Measurements from ENCODE around the gene ZNF81. TPM values are rescaled to one million over a fixed set of nuclear protein-coding genes. Genes with fewer than 3 reads are reported as not detected.

ZNF81 gene
- total and polyA plus RNA-seq, 2 of the 4 experiments (the other 2 are of a cell fraction): 2.1 to 4.5 TPM

DNA sequence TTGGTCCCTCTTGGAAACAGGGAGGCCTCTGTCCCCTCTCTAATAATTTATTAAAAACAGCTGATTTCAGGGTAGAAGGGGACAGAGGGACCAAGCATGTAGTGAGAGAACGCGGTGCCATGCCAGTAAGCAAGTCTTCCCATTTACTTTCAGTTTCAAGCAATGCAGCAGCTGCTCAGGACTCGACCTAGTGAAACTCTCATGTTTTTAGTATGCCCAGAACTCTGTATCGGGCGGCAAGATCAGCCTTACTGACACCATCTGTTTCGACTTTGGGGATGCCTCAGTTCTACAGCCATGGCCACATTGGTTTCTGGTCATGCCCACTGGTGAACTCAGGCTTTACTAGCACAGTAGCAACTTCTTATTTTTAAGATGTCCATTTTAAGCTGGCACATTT is 40.6 kb downstream of the ZNF81 start:
- no peak overlapping the region for H4K8ac ChIP-seq (ENCODE audit: low read depth in 2 of 2, low read length in 2 of 2)
- WGBS, 2 experiments (ENCODE audit: extremely low coverage in 2 of 2, insufficient read length in 1 of 2): 80% methylated on average over 2 of the region's 6 CpGs; no CpG with 5 or more reads in 1 of the 2 experiments
- in situ Hi-C loops (cut with MboI; ENCODE audit: low sequenced_read_pairs) (no loop called here), intact Hi-C loops (cut with micrococcal nuclease) (no loop called here), dilution Hi-C loops (cut with HindIII; ENCODE audit: low sequenced_read_pairs, unreplicated experiment) (no loop called here)
- no peaks in the 10 kb centered on the region for H3K4me1 ChIP-seq (ENCODE audit: control insufficient read depth, insufficient read depth, low read length)
- no peak overlapping the region for H3K9ac ChIP-seq (ENCODE audit: low read depth, low read length)
- H2BK15ac ChIP-seq (ENCODE audit: low read depth, low read length): no peak overlapping the region
- no peak for TF ChIP-seq CHD1 (IDR thresholded peaks at IDR 0.05; ENCODE audit: low read depth, low read length)
- no peak for TF ChIP-seq RFX5 (IDR thresholded peaks at IDR 0.05; ENCODE audit: low read depth, low read length)
- no peak for TF ChIP-seq SMC3 (IDR thresholded peaks at IDR 0.05; ENCODE audit: low read depth, low read length)
- TF ChIP-seq MAZ (IDR thresholded peaks at IDR 0.05; ENCODE audit: borderline replicate concordance, low read depth, low read length): no peak
- TF ChIP-seq, protein P1, sequence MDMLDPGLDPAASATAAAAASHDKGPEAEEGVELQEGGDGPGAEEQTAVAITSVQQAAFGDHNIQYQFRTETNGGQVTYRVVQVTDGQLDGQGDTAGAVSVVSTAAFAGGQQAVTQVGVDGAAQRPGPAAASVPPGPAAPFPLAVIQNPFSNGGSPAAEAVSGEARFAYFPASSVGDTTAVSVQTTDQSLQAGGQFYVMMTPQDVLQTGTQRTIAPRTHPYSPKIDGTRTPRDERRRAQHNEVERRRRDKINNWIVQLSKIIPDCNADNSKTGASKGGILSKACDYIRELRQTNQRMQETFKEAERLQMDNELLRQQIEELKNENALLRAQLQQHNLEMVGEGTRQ (IDR thresholded peaks at IDR 0.05; ENCODE audit: low read depth, low read length): no peak
- no peak overlapping the region for H3K27ac ChIP-seq (ENCODE audit: insufficient read depth, low read length)
- H2AFZ ChIP-seq (replicated peaks; ENCODE audit: low read length, poor library complexity): no peak overlapping the region
- H2AK5ac ChIP-seq (ENCODE audit: low read depth, low read length): no peak overlapping the region
- no peak for ATAC-seq (ENCODE audit: low read depth)
- no peaks in the 10 kb centered on the region for H3K9me3 ChIP-seq (ENCODE audit: control insufficient read depth, insufficient read depth, low read length)
- CTCF ChIA-PET: no interaction called here
- H3K56ac ChIP-seq (ENCODE audit: extremely low read depth, insufficient read depth, low read length): no peak overlapping the region
- no peak overlapping the region for H3K4me3 ChIP-seq (ENCODE audit: insufficient read depth, low read depth, low read length)
- DNase-seq: no peak
- no TSS peak for BruUV-seq (replicated peaks)
- no peaks in the 10 kb centered on the region for H3K27me3 ChIP-seq (ENCODE audit: control insufficient read depth, insufficient read depth, low read length)
- H4K20me1 ChIP-seq (ENCODE audit: insufficient read depth, low read length): no peaks in the 10 kb centered on the region
- no peak overlapping the region for H3K23ac ChIP-seq (ENCODE audit: low read depth, low read length)
- no peak overlapping the region for H3K18ac ChIP-seq (ENCODE audit: low read depth, low read length)
- H2BK5ac ChIP-seq (ENCODE audit: low read depth, low read length, poor library complexity, severe bottlenecking): no peak overlapping the region
- no peaks in the 10 kb centered on the region for H3K79me1 ChIP-seq (ENCODE audit: low read depth in 1 of 2, low read length in 2 of 2)
- no peak overlapping the region for H2BK120ac ChIP-seq (ENCODE audit: low read depth, low read length)
- no peak overlapping the region for H4K91ac ChIP-seq (ENCODE audit: insufficient read depth, low read depth, low read length)
- no peak overlapping the region for H4K5ac ChIP-seq (ENCODE audit: low read depth, low read length)
- no peak overlapping the region for H2BK20ac ChIP-seq (ENCODE audit: low read depth, low read length)
- H3K4me2 ChIP-seq (ENCODE audit: low read depth, low read length): no peak overlapping the region
- POLR2A ChIA-PET (ENCODE audit: unreplicated experiment): no interaction called here
- H3K9me1 ChIP-seq (ENCODE audit: insufficient read depth, low read length): no peaks in the 10 kb centered on the region
- no peak overlapping the region for H3K14ac ChIP-seq (replicated peaks; ENCODE audit: low read depth, low read length)
- no peak overlapping the region for H3K4ac ChIP-seq (ENCODE audit: low read depth, low read length)
- no peak overlapping the region for H2AK9ac ChIP-seq (replicated peaks; ENCODE audit: low read depth, low read length, poor library complexity)
- H3K36me3 ChIP-seq (ENCODE audit: control insufficient read depth, insufficient read depth, low read length): no peaks in the 10 kb centered on the region
